GM19240 (cell line): ENCODE measurements around the gene PDCD1.

ENCODE experiments used
- DNase-seq: peaks from one replicate; pipeline ENCODE4 v3.0.0; 2011; ENCODE audit warnings: low spot score; ENCODE audit not compliant: insufficient read length

The PDCD1 gene

DNA sequence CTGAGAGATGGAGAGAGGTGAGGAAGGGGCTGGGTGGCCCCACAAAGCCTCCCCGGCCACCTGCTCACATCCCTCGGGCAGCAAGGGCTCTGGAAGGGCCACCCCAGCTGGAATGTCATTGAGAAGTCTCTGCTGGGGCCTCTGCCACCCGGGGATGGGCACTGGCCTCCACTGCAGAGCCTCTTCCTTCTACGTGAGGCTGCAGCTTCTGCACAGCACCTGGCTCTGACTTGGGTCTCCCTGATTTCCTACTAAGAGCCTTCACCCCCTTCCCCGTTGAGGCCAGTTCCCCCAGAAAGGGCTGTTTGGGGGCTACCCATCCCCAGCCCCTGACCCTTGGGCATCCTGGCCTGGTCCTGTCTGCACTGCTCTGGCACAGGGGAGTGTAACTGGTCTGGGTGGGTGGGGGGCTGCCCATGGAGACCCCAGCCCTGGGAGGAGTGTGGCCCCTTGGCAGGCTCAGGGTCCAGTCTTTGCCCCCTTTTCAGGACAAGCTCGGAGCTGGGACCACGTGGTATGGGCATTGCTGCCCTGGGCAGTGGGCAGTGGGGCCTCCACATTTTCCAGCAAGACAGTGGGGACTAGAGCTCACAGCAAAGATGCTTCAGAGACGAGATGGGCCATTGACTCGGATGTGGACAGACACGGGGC, 5.6 kb downstream of the PDCD1 start:
- no peak for DNase-seq

DNA sequence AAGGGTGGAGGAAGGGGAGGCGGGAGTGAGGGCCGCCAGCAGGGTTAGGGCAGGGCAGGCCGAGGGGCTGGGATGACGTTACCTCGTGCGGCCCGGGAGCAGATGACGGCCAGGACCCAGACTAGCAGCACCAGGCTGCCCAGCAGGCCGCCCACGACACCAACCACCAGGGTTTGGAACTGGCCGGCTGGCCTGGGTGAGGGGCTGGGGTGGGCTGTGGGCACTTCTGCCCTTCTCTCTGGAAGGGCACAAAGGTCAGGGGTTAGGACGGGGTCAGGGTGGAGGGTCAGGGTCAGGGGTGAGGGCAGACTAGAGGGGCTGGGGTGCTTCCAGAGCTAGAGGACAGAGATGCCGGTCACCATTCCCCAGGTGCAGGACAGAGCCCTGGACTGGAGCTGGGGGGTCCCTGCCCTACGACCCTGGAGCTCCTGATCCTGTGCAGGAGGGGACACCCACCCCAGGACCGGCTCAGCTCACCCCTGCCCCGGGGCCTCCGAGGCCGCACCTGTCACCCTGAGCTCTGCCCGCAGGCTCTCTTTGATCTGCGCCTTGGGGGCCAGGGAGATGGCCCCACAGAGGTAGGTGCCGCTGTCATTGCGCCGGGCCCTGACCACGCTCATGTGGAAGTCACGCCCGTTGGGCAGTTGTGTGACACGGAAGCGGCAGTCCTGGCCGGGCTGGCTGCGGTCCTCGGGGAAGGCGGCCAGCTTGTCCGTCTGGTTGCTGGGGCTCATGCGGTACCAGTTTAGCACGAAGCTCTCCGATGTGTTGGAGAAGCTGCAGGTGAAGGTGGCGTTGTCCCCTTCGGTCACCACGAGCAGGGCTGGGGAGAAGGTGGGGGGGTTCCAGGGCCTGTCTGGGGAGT, 6.3 kb downstream of the PDCD1 start:
- no peak for DNase-seq

DNA sequence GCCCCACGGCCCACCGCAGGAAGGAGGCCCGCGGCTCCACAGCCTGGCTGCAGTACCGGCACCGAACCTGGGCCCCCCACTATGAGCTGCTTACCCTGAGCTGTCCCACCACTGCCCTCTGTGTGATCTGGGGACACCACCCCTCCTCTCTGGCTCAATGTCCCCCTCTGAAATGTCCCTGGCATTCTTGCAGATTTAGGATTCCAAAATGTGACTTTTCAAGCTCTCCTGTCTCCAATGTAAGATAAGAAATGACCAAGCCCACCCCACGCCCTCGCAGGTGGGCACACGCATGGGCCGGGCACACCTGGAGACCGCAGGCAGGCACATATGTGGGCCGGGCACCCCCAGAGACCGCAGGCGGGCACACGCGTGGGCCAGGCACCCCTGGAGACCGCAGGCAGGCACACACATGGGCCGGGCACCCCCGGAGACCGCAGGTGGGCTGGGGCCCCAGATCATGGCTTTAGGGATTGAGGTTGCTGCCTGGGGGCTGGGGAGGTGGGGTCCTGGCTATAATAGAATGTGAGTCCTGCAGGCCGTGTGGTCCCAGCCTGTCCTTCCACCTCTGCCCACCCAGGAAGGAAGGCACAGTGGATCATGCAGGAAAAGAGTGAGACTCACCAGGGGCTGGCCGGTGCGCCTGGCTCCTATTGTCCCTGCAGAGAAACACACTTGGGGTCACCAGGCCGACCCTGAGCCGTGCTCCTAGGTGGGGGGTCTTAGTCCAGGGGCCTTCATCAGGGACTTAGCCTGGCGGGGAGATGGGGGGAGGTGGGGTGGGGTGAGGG, 7.2 kb downstream of the PDCD1 start:
- DNase-seq, result no peak

GRCh38 chr2:241850544-241851324, 8.0 kb downstream of the PDCD1 start:
- no peak for DNase-seq

GRCh38 chr2:241849616-241850543, 8.8 kb downstream of the PDCD1 start:
- DNase-seq, result no peak

GRCh38 chr2:241848761-241849615, 9.7 kb downstream of the PDCD1 start:
- no peak for DNase-seq

- DNase-seq, result no peak
These were observed 12.3 kb downstream of the PDCD1 start for GRCh38 chr2:241846406-241846805.

- no peak for DNase-seq
These were observed 13.7 kb downstream of the PDCD1 start for GRCh38 chr2:241844831-241845578.

DNA sequence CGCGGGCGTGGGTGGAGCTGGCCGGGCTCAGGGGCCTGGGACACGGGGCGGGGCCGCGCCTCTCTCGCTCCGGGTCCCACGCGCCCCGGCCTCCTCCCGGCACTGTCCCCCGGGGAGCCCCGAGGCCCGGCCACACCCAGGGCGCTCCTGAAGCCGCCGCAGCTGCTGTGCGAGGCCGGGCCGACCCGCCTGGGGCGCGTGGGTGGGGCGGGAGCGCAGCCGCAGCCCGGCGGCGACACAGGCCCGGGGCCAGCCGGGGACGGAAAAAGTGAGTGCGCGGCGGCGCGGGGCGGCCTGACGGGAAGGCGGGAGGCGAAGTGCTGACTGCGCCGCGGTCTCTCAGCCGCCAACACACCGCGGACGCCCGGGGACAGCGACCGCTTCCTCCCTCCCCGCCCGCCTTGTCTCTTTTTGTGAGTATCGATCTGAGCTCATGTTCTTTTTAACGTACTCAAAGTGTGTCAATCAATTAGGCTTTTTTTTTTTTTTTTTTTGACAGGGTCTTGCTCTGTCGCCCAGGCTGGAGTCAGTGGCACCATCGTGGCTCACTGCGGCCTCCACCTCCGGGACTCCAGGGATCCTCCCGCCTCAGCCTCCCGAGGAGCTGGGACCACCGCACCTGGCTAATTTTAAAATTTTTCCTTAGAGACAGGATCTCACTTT, 14.5 kb downstream of the PDCD1 start:
- no peak for DNase-seq

DNA sequence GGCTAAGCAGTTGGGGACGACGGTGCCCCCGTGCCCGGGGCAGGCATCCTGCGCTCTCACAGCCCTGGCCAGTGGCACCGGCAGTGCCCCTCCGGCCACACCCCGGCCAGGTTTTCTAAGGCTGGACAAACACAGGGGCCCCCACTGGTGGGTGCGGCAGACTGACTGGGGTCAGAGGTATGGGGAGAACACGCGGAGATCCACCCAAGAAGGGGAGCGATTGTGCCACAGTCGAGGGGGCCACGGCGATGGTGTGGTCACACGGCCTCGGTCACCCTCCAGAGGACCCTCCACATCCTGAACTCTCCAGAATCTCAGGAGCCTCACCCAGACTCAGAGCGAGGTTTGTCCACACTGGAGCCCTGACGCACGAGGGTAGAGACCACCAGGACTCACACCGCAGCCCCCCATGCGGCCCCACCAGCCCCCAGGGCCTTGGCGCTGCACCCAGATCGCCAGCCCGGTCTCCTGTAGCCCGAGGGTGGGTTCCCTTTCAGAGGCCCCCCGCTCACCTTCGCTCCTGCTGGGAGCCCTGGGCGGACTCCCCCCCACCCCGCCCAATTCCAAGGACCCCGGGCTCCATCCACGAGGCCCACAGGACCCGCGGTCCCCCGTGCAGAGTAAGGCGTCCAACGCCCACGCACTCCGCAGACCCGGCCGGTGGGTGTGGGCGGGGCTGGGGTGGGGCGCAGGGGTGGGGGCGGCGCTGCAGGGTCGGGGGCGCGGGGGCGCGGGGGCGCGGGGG, 15.2 kb downstream of the PDCD1 start:
- no peak for DNase-seq

DNA sequence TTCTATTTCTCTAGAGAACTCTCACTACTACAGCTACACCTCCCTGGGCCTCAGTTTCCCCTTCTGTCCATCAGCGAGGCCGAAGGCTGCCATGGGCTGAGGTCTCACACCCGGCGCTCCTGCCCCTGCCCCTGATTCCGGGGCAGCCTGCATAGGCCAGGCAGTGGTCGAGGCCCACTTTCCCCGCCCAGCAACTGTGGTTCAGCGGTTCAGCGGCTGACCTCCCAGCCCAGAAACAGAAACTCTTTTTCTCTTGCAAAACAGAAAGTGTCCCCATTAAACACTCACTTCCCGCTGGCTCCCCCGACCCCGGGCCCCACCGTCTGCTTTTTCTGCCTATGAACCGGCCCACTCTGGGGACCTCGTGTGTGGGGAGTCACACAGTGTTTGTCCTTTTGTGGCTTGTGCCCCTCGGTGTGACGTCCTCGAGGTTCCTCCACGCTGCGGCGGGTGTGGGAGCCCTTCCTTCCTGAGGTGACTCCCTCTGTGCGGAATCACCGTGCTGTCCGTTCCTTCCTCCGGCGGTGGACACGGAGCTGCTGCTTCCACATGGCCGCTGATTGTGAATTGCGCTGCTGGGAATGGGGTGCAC, 16.0 kb downstream of the PDCD1 start:
- peak; percentile 82 for DNase-seq

DNA sequence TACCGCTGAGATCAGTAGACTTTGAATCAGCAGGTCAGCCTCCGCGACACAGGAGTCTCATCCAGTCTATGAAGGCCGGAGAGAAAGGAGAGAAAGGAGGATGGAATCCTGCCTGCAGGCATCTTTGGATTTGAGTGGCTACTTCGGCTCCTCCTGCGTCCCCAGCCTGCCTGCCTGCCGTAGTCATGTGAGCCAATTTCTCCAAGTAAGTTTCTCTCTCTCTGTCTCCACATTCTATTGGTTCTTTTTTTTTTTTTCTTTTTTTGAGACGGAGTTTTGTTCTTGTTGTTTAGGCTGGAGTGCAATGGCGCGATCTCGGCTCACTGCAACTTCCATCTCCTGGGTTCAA, 16.7 kb downstream of the PDCD1 start:
- no peak for DNase-seq

- DNase-seq, result no peak
These were observed 17.3 kb downstream of the PDCD1 start for GRCh38 chr2:241841181-241842066.

DNA sequence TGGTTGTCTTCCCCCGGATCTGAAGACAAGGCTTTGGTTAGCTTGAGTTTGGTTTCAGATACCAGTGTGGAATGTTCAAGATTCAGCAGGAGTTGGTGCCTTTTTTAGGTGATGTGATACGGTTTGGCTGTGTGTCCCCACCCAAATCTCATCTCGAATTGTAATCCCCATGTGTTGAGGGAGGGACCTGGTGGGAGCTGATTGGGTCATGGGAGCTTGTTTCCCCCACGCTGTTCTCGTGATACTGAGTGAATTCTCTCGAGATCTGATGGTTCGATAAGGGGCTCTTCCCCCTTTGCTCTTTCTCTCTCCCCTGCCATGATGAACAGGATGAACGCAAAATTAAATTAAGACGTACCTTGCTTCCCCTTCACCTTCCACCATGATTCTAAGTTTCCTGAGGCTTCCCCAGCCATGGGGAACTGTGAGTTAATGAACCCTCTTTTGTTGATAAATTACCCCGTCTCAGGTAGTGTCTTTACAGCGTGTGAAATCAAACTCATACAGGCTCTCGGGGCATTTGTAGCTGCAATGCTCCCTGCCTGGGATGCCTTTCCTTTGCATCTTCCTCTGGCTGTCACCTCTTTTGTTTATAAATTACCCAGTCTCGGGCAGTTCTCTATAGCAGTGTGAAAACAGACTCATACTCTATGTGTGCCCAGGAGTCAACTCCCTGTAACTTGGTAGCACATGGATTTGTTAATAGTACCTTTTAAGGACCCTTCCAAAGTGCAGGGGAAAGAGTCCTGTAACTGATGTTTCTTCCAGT, 21.3 kb downstream of the PDCD1 start:
- no peak for DNase-seq

DNA sequence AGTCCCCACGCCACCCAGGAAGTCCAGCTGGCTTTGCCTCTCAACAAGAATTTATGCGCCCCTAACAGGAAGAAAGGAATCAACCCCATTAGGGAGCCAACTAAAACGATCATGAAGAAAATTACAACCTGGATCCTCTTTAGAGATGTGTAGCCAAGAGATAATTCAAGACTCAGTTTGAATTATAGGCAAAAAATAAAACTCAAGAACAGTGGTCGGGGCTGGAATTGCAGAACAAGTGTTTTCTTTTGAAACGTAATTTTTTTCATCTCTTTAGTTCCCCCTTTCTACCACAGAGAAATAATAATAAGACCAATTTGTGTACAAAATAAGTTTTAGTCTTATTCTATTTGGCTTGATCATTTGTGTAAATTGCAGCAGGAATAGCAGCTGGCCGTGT, 22.4 kb downstream of the PDCD1 start:
- no peak for DNase-seq
